GM12878 (cell line): ENCODE measurements around the gene PDCD6IP. TPM values are rescaled to one million over a fixed set of nuclear protein-coding genes. Genes with fewer than 3 reads are reported as not detected.

Source experiments
- ATAC-seq: fragments of 200-7000 bp; cut with Tn5 transposase; 3 replicates; pipeline ENCODE4 v1.9.1; 2020; ENCODE audit warnings: mild to moderate bottlenecking, moderate library complexity
- BruUV-seq: library from RNA; stranded (reverse); fragments of 400-500 nt; replicated peaks from 2 replicates; lab custom pipeline; 2021; lab: Mats Ljungman, UMichigan
- CTCF ChIA-PET: fragments of 300-600 bp; sonication (Branson Sonifier 250); formaldehyde crosslinking; extraction: SDS; loops from one replicate; lab custom pipeline; 2021; ENCODE audit warnings: inconsistent platforms; lab: Yijun Ruan, JAX
- POLR2A ChIA-PET: fragments of 350-600 bp; formaldehyde crosslinking; extraction: SDS; loops from one replicate; lab custom pipeline; 2021; ENCODE audit warnings: inconsistent platforms; lab: Charles Lee
- RAD21 ChIA-PET: fragments of 300-600 bp; sonication (Branson Sonifier 250); formaldehyde crosslinking; loops from one replicate; lab custom pipeline; 2023; ENCODE audit warnings: antibody characterized with exemption; ENCODE audit not compliant: unreplicated experiment; lab: Charles Lee
- SMC1A ChIA-PET: fragments of 300-600 bp; sonication (Branson Sonifier 250); formaldehyde crosslinking; loops from one replicate; lab custom pipeline; 2023; ENCODE audit not compliant: unreplicated experiment, uncharacterized antibody; lab: Charles Lee
- DNase-seq: peaks from one replicate; pipeline ENCODE4 v3.0.0-alpha.2; 2011; ENCODE audit warnings: low read depth, low spot score
- FAIRE-seq: peaks from 3 replicates; lab custom pipeline; 2011; peaks lifted over from hg19 to GRCh38; lab: Jason Lieb, UNC
- H2AFZ ChIP-seq: 2 replicates; pipeline ENCODE4 v1.6.0; 2011; ENCODE audit warnings: low read depth, low read length, control low read depth; ENCODE audit not compliant: control insufficient read depth
- H3K27ac ChIP-seq: 2 replicates; pipeline ENCODE4 v1.5.1; 2011; ENCODE audit warnings: control low read depth; ENCODE audit not compliant: control insufficient read depth, insufficient read depth
- H3K27me3 ChIP-seq, 2 experiments: replicated peaks in 1 of 2; 2 replicates each; pipeline versions ENCODE4 v1.6.0 to v1.6.1; 2011; ENCODE audit warnings: low read length in 1 of 2; ENCODE audit not compliant: control insufficient read depth in 2 of 2, insufficient read depth in 2 of 2
- H3K36me3 ChIP-seq, 2 experiments: 2 replicates each; pipeline ENCODE4 v1.5.1; 2011; ENCODE audit warnings: low read length in 1 of 2; ENCODE audit not compliant: control insufficient read depth in 2 of 2, insufficient read depth in 2 of 2
- H3K4me1 ChIP-seq: 2 replicates; pipeline ENCODE4 v1.6.1; 2011; ENCODE audit warnings: mild to moderate bottlenecking, low read length, moderate library complexity, mixed read lengths; ENCODE audit not compliant: control insufficient read depth, insufficient read depth
- H3K4me2 ChIP-seq: 2 replicates; pipeline ENCODE4 v1.6.0; 2011; ENCODE audit warnings: control low read depth; ENCODE audit not compliant: control insufficient read depth, insufficient read depth
- H3K4me3 ChIP-seq: fragments of 200-600 bp; sonication (generic); 2 replicates; pipeline ENCODE4 v1.5.1; 2016
- H3K79me2 ChIP-seq: 2 replicates; pipeline ENCODE4 v1.6.0; 2011; ENCODE audit warnings: low read length; ENCODE audit not compliant: control insufficient read depth, insufficient read depth
- H3K9ac ChIP-seq: 2 replicates; pipeline ENCODE4 v1.8.0; 2011; ENCODE audit warnings: low read length, control low read depth, mixed read lengths; ENCODE audit not compliant: control insufficient read depth, insufficient read depth
- H3K9me3 ChIP-seq: replicated peaks from 3 replicates; pipeline ENCODE4 v1.5.1; 2011; ENCODE audit warnings: mild to moderate bottlenecking, low read length; ENCODE audit not compliant: control insufficient read depth, insufficient read depth
- H4K20me1 ChIP-seq: 2 replicates; pipeline ENCODE4 v1.6.0; 2011; ENCODE audit not compliant: control insufficient read depth, insufficient read depth
- ASH2L ChIP-seq: fragments of 300-600, 200-600 bp; sonication (generic); IDR thresholded peaks from 2 replicates; pipeline ENCODE4 v1.6.1; 2017; ENCODE audit warnings: low read depth, mild to moderate bottlenecking, borderline replicate concordance
- CREB1 ChIP-seq: IDR thresholded peaks from 2 replicates; pipeline ENCODE4 v1.6.1; 2012; ENCODE audit warnings: low read depth, mild to moderate bottlenecking, inconsistent platforms
- FOXM1 ChIP-seq: IDR thresholded peaks from 2 replicates; pipeline ENCODE4 v1.6.1; 2012; ENCODE audit warnings: low read depth, mild to moderate bottlenecking, inconsistent platforms, low read length, moderate library complexity
- NFXL1 ChIP-seq: fragments of 450-650 bp; IDR thresholded peaks from 2 replicates; pipeline ENCODE4 v1.6.1; 2017; ENCODE audit warnings: antibody characterized with exemption, mild to moderate bottlenecking, borderline replicate concordance
- RBBP5 ChIP-seq: fragments of 200-600 bp; sonication (generic); conservative IDR thresholded peaks from 2 replicates; pipeline ENCODE4 v1.6.1; 2016
- SIX5 ChIP-seq: IDR thresholded peaks from 2 replicates; pipeline ENCODE4 v1.6.1; 2011; ENCODE audit warnings: mild to moderate bottlenecking, low read depth, low read length, moderate library complexity; ENCODE audit not compliant: severe bottlenecking
- SKIL ChIP-seq: fragments of 450-650 bp; IDR thresholded peaks from 2 replicates; pipeline ENCODE4 v1.6.1; 2017; ENCODE audit warnings: mild to moderate bottlenecking, low read depth, inconsistent platforms; ENCODE audit not compliant: poor library complexity, severe bottlenecking
- SMARCA5 ChIP-seq: fragments of 450-650 bp; IDR thresholded peaks from 2 replicates; pipeline ENCODE4 v1.6.1; 2017; ENCODE audit warnings: mild to moderate bottlenecking
- WGBS: methylation state at CpG from one replicate; pipeline ENCODE4 v1.1.6; 2016; ENCODE audit warnings: low lambda C conversion rate; ENCODE audit not compliant: insufficient replicate concordance, insufficient coverage; ENCODE audit errors: missing lambda C conversion rate; 5-methylcytosine and 5-hydroxymethylcytosine counted together
- in situ Hi-C: fragments of 300-500 bp; cut with MboI; formaldehyde crosslinking; loops from 9 replicates; pipeline ENCODE4 v1.14.3; 2018; ENCODE audit warnings: mixed read lengths
- intact Hi-C: fragments of 100-400 bp; cut with micrococcal nuclease; formaldehyde crosslinking; loops from one replicate; pipeline ENCODE4 v1.14.2; 2022; ENCODE audit not compliant: unreplicated experiment
- polyA plus RNA-seq, 11 experiments: library from polyadenylated mRNA; depleted of rRNA in 4 of 11; unstranded in 6 of 11; stranded (reverse) in 5 of 11; fragments of >200 nt; fragmentation: Nextera tagmentation in 4 of 11; fragmentation: Illumina TruSeq in 1 of 11; extraction: Ambion mirVana in 4 of 11; extraction: Trizol in 1 of 11; gene quantifications; 1 replicate in 1 of 11; 2 replicates in 10 of 11; pipeline versions ENCODE4 v1.2.1 to v1.2.3, GENCODE V29; 2011 to 2016; ENCODE audit warnings: inconsistent platforms in 2 of 11, missing spikeins in 2 of 11, low read depth in 1 of 11
- total RNA-seq, 4 experiments: library from RNA; depleted of rRNA in 3 of 4; stranded (reverse); fragments of >200 nt in 3 of 4; fragmentation: Illumina TruSeq in 1 of 4; extraction: Trizol in 1 of 4; gene quantifications; 2 replicates each; pipeline versions ENCODE4 v1.2.1 to v1.2.3, GENCODE V29; 2013 to 2021

The PDCD6IP gene
- total and polyA plus RNA-seq, 10 of the 15 experiments (the other 5 are each of a cell fraction or from before 2014, with no cell fraction given): 16.0 to 169 (median 81.2) TPM

DNA sequence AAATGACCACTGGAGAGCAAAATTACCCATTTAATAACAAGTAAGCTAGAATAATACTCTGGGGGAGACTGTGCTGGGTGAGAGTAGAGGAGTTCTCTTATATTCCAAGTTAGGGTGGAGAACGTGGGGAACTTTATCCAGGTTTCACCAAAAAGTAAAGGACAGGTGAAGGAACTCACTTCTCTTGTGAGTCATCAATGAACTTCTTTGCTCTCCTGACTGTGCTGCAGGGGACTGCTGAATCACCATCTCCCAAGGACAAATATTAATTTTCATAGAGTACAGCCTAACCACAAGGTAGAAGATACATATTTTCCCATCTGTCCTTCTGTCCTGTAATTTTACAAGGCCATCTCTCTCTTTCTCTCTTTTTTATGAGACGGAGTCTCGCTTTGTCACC lies 8.3 kb upstream of the PDCD6IP start:
- POLR2A ChIA-PET: no interaction called here
- in situ Hi-C loops: no loop called here
- CTCF ChIA-PET: interaction anchor here (0.6 to 5.0 kb wide), 9 partner anchors 8 to 658 kb away, joined by 3 to 55 read pairs (median 4); partner anchors contain the start of gene PDCD6IP
- WGBS: 93% methylated on average over 3 of the region's 3 CpGs
- BruUV-seq: no TSS peak
- SMC1A ChIA-PET: interaction anchor here (1.8 kb wide), 1 partner anchor 11 kb away, joined by 5 read pairs; no protein-coding TSS in a partner anchor
- intact Hi-C loops: loop anchor here (10.0 kb wide), 1 partner anchor 355 kb away; no protein-coding TSS in a partner anchor
- H3K9me3 ChIP-seq: no peaks in the 10 kb centered on the region
- TF ChIP-seq CREB1: no peak
- TF ChIP-seq ASH2L: no peak
- TF ChIP-seq SMARCA5: no peak
- no peak for TF ChIP-seq RBBP5
- no peak for TF ChIP-seq SIX5
- no peak for TF ChIP-seq SKIL
- no peak for TF ChIP-seq NFXL1
- no peak for TF ChIP-seq FOXM1
- H3K4me1 ChIP-seq: peaks cover 4% of the 10 kb centered on the region; the same call in 1 of the 2 replicates
- no peaks in the 10 kb centered on the region for H3K36me3 ChIP-seq
- no peak for ATAC-seq
- no peak overlapping the region for H3K9ac ChIP-seq
- no peaks in the 10 kb centered on the region for H3K27me3 ChIP-seq
- H3K4me3 ChIP-seq: no peak overlapping the region
- FAIRE-seq: no peak
- H3K27ac ChIP-seq: no peak overlapping the region
- no peak overlapping the region for H2AFZ ChIP-seq
- H4K20me1 ChIP-seq: no peaks in the 10 kb centered on the region
- H3K79me2 ChIP-seq: no peaks in the 10 kb centered on the region
- no peak overlapping the region for H3K4me2 ChIP-seq
- DNase-seq: no peak
- RAD21 ChIA-PET: no interaction called here
